HL-60/S4 (cell line): ENCODE measurements around the gene DMBT1.

ENCODE experiments used
- in situ Hi-C: fragments of 300-500 bp; cut with MboI; formaldehyde crosslinking; loops from 2 replicates; pipeline ENCODE4 v1.14.3; 2022; ENCODE audit warnings: low sequenced_read_pairs

The DMBT1 gene

DNA sequence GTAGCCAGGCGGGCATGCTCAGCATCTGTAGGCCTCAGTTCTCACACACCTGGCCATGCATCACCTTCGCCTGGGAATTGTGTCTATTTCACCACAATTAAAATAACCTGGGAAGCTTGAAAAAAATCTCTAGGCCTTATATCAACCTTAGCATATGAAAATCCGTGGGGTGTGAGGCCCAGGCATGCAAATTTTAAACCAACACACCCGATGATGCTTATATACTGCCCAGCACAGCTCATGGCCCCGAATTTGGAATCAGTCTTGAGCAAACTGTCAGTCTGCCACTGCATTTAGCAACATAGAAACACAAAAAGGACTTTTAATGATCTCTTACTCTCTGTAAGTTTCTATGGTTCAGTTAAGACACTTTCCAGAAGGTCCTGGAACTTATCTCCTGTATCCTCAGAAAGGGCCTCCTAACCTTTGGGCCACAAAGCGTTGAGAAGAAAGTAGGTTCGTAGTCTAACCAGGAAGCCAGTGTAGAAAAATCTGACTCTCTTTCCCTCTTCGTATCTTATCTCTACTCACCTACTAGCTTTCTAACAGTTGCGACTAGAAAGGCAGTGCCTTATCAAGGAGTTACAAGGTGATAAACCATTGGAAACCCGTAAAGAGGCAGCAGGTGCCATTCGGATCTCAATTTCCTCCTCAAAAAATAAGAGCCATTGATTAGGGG, 12.0 kb upstream of the DMBT1 start:
- in situ Hi-C loops, result no loop called here

- in situ Hi-C loops, result no loop called here
Measured at GRCh38 chr10:122549636-122550035, 10.9 kb upstream of the DMBT1 start.

DNA sequence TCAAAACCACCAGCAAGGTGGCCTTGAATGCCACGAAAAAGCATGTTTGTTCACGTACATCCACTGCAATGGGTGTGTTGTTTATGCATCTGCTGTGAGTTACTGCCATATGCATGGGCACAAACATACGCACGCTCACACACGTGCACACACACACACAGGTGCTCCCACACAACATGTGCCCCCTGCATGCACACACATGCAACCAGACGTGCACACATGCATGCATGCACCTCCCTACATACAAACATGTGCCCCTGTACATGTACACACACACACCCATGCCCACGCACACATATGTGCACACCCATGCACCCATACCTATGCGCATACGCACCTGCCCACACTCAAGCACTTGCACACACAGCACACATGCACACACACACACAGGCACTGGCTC, 10.1 kb upstream of the DMBT1 start:
- in situ Hi-C loops, result no loop called here

GRCh38 chr10:122550983-122551382, 9.6 kb upstream of the DMBT1 start:
- in situ Hi-C loops, result no loop called here

DNA sequence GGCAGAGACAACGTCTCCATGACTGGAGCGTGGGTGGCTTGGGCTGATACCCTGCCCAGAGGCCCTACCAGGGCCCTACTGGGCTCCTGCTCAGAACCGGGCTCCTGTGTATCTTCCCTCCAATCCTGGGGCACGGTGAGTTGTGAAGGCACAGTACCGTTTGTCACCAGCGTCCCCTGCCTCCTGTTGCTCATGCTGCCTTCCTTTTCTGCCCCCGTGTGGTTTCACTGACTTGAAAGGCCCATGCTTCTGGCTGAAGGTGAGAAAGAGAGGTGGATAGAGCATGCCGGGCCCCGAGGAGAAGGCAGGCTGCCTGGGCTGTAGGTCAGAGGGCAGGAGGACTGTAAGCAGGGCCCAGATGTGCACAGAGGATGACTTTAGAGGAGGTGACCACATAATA, 9.1 kb upstream of the DMBT1 start:
- in situ Hi-C loops, result no loop called here

GRCh38 chr10:122553341-122553740, 7.2 kb upstream of the DMBT1 start:
- in situ Hi-C loops, result no loop called here

- in situ Hi-C loops, result no loop called here
Measured at GRCh38 chr10:122554131-122555036, 6.2 kb upstream of the DMBT1 start.

DNA sequence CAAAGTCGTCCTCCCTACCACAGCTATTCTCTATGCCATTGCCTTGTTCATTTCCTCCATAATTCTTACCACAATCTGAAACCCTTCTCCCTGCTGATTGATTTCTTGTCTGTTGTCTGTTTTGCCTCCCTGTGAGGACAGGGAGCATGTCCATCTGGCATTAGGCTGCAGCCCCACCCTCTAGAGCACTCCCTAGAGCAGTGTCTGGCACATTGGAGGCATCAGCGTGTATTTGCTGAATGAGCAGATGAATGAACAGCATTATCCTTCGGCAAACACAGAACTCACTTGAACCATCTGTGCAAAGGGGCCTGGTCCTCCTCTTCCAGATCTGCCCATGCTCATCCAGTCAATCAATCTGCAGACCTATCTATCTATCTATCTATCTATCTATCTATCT, 5.1 kb upstream of the DMBT1 start:
- in situ Hi-C loops, result no loop called here

- in situ Hi-C loops, result no loop called here
Measured at GRCh38 chr10:122557516-122557915, 3.0 kb upstream of the DMBT1 start.

DNA sequence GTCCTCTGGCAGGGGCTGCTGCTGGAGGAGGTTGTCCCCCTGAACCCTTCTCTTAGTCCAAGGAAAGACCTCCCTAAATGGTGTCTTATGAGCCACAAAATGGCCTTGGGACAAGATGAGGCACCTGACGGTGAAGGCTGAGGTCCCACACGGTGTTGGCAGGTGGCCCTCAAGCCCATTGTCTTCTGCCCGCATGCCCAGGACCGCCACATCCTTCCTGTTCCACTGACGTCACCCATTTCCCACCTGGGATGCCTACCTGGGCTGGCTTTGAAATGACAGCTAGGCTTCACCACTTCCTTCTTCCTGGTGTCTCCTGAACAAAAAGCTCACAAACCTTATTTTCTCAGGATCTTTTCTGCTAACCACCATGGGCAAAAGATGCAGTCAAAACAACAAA, 2.1 kb upstream of the DMBT1 start:
- in situ Hi-C loops, result no loop called here

- in situ Hi-C loops, result no loop called here
Measured at GRCh38 chr10:122559228-122559627, 1.3 kb upstream of the DMBT1 start.

GRCh38 chr10:122561212-122561611, 658 bp downstream of the DMBT1 start:
- in situ Hi-C loops, result no loop called here

DNA sequence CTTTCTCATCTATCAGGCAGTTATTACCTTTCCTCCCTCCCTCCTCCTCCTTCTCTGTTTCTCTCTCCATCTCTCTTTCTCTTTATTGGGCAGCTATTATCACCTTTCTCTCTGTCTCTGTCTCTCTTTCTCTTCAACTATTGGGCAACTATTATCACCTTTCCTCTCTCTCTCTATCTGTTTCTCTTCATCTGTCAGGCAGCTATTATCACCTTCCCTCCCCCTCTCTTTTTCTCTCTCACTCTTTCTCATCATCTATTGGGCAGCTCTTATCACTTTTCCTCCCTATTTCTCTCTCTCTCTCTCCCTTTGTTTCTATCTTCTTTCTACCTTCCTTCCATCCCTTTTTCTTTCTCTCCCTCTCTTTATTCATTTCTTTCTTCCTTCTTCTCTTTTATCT, 1.2 kb downstream of the DMBT1 start:
- in situ Hi-C loops, result no loop called here

DNA sequence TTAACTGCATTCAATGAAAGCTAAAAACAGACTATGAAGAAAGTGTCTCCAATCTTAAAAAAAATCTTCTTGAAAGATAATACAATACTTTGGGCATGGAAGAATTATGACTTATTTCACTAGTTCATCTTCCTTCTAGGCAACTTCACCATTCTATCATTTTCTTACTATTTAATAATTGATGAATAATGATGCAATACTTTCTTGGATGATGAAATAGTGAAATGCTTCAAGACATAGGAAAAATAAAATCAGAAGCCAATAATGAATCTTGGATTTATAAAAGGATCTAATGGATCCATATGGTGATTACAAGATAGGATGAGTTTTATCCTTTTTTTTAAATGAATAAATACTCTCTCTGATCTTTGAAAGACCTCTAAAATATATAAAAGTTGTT, 4.4 kb downstream of the DMBT1 start:
- in situ Hi-C loops, result no loop called here

DNA sequence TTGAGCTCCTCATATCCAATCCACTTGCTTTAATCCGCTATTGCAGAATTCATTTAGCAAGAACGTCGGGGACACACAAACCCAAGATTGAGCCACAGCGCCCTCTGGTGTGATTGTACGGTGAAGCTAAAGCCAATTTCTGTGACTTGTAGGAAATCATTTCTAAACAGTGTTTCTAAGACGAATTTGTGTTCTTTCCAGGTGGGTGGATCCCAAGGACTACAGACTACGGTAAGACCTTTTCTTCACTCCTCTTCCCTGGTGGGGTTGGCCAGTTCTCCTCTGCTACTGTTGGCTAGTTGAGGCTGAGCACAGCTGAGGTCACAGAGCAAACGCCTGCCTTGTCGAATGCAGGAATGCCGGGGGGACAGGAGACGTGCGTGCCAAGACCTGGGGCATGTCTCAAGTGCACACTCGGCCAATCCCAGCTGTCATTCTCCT, 5.2 kb downstream of the DMBT1 start:
- in situ Hi-C loops, result no loop called here

DNA sequence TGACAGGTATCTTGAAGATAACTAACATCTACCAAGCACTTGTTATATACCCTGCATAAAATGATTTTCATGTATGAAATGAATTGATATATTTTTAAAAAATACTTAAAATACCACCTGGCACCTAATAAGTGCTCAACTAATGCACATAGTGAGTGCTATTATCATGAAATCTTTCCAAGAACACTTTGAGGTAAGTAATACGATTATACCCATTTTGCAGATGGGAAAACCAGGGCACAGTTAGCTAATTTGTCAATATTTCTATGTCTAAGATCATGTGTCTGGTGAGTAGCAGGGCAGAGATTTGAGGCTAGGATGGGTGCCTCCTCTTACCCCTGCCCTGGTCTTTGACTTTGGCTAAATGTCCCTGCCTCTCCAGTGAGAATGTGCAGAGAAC, 6.1 kb downstream of the DMBT1 start:
- in situ Hi-C loops, result no loop called here

GRCh38 chr10:122567056-122567660, 6.6 kb downstream of the DMBT1 start:
- in situ Hi-C loops, result no loop called here

- in situ Hi-C loops, result no loop called here
Measured at GRCh38 chr10:122568551-122568950, 8.0 kb downstream of the DMBT1 start.

DNA sequence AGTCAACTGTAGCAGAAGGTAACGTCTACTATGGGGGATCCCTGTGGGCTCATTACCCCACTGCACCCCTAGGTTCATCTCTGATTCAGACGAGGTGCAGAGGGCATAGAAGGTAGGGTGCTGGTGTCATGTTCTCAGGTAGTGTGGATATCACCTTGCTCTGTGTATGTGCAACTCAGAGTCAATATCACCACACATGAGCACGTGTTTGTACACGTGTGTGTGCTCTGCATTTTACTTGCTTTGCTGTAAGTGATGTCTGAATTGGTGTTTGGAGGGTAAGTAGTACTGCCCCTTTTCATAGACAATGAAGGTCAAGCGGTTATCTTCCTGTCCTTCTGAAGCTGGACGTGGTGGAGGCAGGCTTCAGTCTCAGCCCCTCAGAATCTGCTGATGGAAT, 10.4 kb downstream of the DMBT1 start:
- in situ Hi-C loops, result no loop called here

DNA sequence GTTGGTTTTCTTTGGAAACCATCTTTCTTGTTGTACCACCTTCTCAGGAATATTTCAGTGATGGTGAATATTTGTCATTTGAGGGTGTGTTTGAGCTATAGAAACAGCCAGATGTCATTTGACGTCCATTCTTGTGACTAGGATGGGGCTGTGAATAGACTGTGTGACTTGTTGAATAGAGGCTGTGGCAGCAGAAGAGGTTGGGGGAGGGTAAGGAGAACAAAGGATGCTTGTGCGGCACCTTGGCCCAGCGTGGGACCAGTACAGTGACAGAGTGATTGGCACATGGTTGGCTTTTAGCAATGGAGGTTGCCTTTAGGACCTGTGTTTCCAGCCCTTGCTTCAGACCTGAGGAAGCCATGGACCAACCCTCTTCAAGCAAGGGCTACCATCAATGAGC, 11.3 kb downstream of the DMBT1 start:
- in situ Hi-C loops, result no loop called here

GRCh38 chr10:122575776-122576175, 15.2 kb downstream of the DMBT1 start:
- in situ Hi-C loops, result no loop called here

DNA sequence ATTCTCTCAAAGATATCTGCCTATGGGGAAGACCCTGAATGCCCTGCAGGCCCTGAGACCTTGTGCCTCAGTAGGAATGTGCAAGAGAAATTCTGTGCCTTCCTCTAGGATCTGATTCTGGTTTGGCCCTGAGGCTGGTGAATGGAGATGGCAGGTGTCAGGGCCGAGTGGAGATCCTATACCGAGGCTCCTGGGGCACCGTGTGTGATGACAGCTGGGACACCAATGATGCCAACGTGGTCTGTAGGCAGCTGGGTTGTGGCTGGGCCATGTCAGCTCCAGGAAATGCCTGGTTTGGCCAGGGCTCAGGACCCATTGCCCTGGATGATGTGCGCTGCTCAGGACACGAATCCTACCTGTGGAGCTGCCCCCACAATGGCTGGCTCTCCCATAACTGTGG, 15.7 kb downstream of the DMBT1 start:
- in situ Hi-C loops, result no loop called here
